SU-DHL-6 (cell line): ENCODE data around the gene HBA1.
"Not testable (repeated sequence)": the region's sequence is repeated elsewhere in the genome, so short reads cannot be mapped to it uniquely, and the experiment has no call there.

Experiments used
- CTCF ChIP-seq: fragments of 200-600 bp; sonication (generic); IDR thresholded peaks from one replicate; pipeline ENCODE4 v1.5.1; 2017; ENCODE audit warnings: antibody characterized with exemption, mild to moderate bottlenecking, low read length, moderate library complexity; ENCODE audit not compliant: insufficient read depth, poor library complexity, severe bottlenecking
- EZH2phosphoT487 ChIP-seq: fragments of 200-600 bp; sonication (generic), shearing (Covaris generic); conservative IDR thresholded peaks from 2 replicates; pipeline ENCODE4 v1.6.1; 2018; ENCODE audit warnings: mild to moderate bottlenecking, antibody characterized with exemption, low read length, moderate library complexity, mixed read lengths

DNA sequence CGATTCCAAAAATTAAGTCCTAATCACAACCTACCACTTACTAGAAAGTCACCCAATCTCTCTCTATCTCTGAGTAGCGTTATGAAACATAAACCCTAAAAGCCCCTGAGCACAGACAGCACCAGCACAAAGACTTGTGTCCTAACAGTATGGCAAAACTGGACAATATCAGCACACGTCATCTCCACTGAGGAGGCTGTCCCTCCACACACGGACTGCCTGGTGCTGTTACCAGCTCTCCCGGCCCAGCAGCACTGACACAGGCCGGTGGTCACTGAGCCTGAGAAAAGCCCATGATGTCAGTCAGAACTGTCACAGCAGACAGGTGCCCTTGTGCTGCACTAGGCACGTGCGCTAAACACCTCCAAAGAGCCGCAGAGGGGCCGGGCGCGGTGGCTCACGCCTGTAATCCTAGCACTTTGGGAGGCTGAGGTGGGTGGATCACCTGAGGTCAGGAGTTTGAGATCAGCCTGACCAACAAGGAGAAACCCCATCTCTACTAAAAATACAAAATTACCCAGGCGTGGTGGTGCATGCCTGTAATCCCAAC, 35.2 kb downstream of the HBA1 start:
- TF ChIP-seq CTCF, EZH2phosphoT487: not testable (repeated sequence)
